Natural killer cell (primary cell): ENCODE results near the gene HORMAD2. TPM values are rescaled to one million over a fixed set of nuclear protein-coding genes. Genes with fewer than 3 reads are reported as not detected.
"Not testable (repeated sequence)": the region's sequence is repeated elsewhere in the genome, so short reads cannot be mapped to it uniquely, and the experiment has no call there.

Source experiments
- ATAC-seq, 3 donors: fragments of 150-1000 bp in 2 of 3; fragments of 200-7000 bp in 1 of 3; cut with Tn5 transposase; 1 replicate in 1 of 3; 2 replicates in 2 of 3; pipeline ENCODE4 v1.10.0; 2021; ENCODE audit warnings: mild to moderate bottlenecking in 2 of 3, moderate library complexity in 2 of 3
- DNase-seq, 2 donors: peaks; one replicate each; pipeline versions ENCODE4 v3.0.0 to v3.0.0-alpha.2; 2013 to 2021; ENCODE audit warnings: mixed read lengths in 1 of 2
- H3K27ac ChIP-seq: one replicate; pipeline ENCODE4 v1.5.1; 2013; ENCODE audit warnings: mild to moderate bottlenecking, low read length
- H3K27me3 ChIP-seq: one replicate; pipeline ENCODE4 v1.6.1; 2013; ENCODE audit warnings: low read length; ENCODE audit not compliant: control insufficient read depth, insufficient read depth
- H3K36me3 ChIP-seq: one replicate; pipeline ENCODE4 v1.6.1; 2013; ENCODE audit warnings: low read length; ENCODE audit not compliant: control insufficient read depth, insufficient read depth
- H3K4me1 ChIP-seq: one replicate; pipeline ENCODE4 v1.6.1; 2013; ENCODE audit warnings: low read length; ENCODE audit not compliant: control insufficient read depth, insufficient read depth
- H3K4me3 ChIP-seq: one replicate; pipeline ENCODE4 v1.5.1; 2013; ENCODE audit warnings: low read length
- H3K9me3 ChIP-seq: one replicate; pipeline ENCODE4 v1.6.1; 2013; ENCODE audit warnings: low read length; ENCODE audit not compliant: control insufficient read depth, insufficient read depth
- H3K27ac Mint-ChIP-seq, 2 donors: one replicate each; pipeline ENCODE4 v1.8.0; 2022; ENCODE audit warnings: mild to moderate bottlenecking in 2 of 2, mixed read lengths in 2 of 2, moderate library complexity in 1 of 2
- H3K27me3 Mint-ChIP-seq, 2 donors: one replicate each; pipeline ENCODE4 v1.8.0; 2022; ENCODE audit warnings: low read depth in 2 of 2, mixed read lengths in 2 of 2
- H3K36me3 Mint-ChIP-seq: one replicate; pipeline ENCODE4 v1.8.0; 2022; ENCODE audit warnings: mixed read lengths
- H3K4me1 Mint-ChIP-seq, 2 donors: one replicate each; pipeline ENCODE4 v1.8.0; 2022; ENCODE audit warnings: mixed read lengths in 2 of 2
- H3K4me3 Mint-ChIP-seq: one replicate; pipeline ENCODE4 v1.8.0; 2022; ENCODE audit warnings: mild to moderate bottlenecking, moderate library complexity, mixed read lengths
- H3K9me3 Mint-ChIP-seq, 2 donors: one replicate each; pipeline ENCODE4 v1.8.0; 2022; ENCODE audit warnings: mixed read lengths in 2 of 2
- WGBS: methylation state at CpG from one replicate; pipeline ENCODE4 v1.1.7; 2013; ENCODE audit warnings: missing lambda C conversion rate; ENCODE audit not compliant: insufficient coverage; 5-methylcytosine and 5-hydroxymethylcytosine counted together
- intact Hi-C: fragments of 100-400 bp; cut with micrococcal nuclease; formaldehyde crosslinking; loops from one replicate; pipeline ENCODE4 v1.14.2; 2022
- total RNA-seq, 4 donors: library from RNA; stranded (reverse); fragments of 120-200 nt in 1 of 4; gene quantifications; one replicate each; pipeline versions ENCODE4 v1.2.3 to v1.2.4, GENCODE V29; 2013 to 2022
- TF ChIP-seq, protein P1 (sequence below): fragments of 200-600 bp; IDR thresholded peaks from one replicate; pipeline ENCODE4 v1.8.0; 2022; ENCODE audit warnings: antibody characterized with exemption

The HORMAD2 gene
- total RNA-seq, 3 donors from 2014 or later (not counting 1 experiment from before 2014, with no cell fraction given), result not detected

DNA sequence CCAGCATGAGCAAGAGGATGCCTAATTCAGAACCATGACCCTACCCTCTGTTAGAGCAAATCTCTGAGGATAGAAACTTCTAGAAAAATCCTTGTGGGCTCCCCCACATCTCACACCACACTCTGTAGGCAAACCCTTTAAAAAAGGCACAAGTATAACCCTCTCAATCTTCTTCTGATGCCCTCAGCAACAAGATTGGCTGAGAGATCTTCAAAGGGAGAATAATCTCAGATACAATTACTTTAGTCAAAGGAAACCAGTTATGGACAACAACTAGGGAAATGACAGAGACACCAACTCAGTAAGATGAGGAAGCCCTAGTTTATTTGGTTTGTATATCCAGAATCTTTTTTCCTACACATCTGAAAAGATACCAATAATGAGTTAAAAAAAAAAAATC, 117.1 kb downstream of the HORMAD2 start:
- Histone ChIP-seq H3K36me3 (no peaks in the 10 kb centered on the region), H3K4me1 (peaks cover 30% of the 10 kb centered on the region), H3K27me3 (no peaks in the 10 kb centered on the region), H3K9me3 (no peaks in the 10 kb centered on the region), H3K27ac (peak overlapping the region; percentile 76), H3K4me3 (no peak overlapping the region)
- Mint-ChIP-seq H3K4me1 (peaks cover 39 to 52% of the 10 kb centered on the region in 2 donors), H3K4me3 (no peak overlapping the region), H3K9me3 (no peaks in the 10 kb centered on the region), H3K36me3 (no peaks in the 10 kb centered on the region), H3K27me3 (no peaks in the 10 kb centered on the region), H3K27ac (peak overlapping the region; percentile 85 to 88)
- ATAC-seq, result no peak
- intact Hi-C loops, result loop anchor here (2.0 to 5.0 kb wide), 4 partner anchors 15 to 240 kb away; no protein-coding TSS in a partner anchor
- TF ChIP-seq, protein P1, sequence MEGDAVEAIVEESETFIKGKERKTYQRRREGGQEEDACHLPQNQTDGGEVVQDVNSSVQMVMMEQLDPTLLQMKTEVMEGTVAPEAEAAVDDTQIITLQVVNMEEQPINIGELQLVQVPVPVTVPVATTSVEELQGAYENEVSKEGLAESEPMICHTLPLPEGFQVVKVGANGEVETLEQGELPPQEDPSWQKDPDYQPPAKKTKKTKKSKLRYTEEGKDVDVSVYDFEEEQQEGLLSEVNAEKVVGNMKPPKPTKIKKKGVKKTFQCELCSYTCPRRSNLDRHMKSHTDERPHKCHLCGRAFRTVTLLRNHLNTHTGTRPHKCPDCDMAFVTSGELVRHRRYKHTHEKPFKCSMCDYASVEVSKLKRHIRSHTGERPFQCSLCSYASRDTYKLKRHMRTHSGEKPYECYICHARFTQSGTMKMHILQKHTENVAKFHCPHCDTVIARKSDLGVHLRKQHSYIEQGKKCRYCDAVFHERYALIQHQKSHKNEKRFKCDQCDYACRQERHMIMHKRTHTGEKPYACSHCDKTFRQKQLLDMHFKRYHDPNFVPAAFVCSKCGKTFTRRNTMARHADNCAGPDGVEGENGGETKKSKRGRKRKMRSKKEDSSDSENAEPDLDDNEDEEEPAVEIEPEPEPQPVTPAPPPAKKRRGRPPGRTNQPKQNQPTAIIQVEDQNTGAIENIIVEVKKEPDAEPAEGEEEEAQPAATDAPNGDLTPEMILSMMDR, result no peak
- no peak for DNase-seq

DNA sequence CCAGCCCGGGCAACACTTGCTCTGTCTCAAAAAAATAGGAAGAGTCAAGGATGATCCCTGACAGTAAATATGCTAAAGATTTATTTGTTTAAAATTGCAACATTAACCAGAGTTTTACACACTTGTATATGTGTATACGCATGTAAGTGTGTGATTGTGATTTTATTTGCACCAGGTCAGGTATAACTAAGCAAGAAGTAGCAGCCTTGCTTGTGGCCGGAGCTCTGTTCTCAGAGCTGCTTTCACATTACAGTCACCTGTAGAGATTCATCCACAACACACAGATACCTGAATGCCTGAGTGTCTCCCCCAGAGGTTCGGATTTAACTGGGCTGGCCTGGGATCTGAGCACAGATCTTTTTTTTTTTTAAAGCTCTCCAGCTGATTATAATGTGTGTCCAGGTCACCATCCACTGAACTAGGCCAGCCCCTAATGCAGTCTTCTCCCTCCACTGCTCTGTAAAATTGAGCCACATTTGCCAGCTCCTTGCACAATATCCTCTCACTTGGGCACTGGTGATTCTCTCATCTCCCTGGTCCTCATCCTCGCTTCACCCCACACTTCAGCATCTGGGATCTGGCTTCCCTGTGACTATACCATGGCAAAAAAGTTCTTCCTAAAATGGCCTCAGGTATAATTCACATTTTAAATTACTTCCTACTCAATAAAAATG, 118.0 kb downstream of the HORMAD2 start:
- TF ChIP-seq, protein P1, result no peak
- no peaks in the 10 kb centered on the region for H3K9me3 Mint-ChIP-seq
- DNase-seq (peak in 1 of 2 donors; percentile 3), ATAC-seq (no peak)
- H3K4me3 Mint-ChIP-seq, result no peak overlapping the region
- H3K4me3 ChIP-seq, result no peak overlapping the region
- peaks cover 30 to 43% of the 10 kb centered on the region in 2 donors for H3K4me1 Mint-ChIP-seq
- H3K27ac Mint-ChIP-seq, result peak overlapping the region; percentile 41 to 78
- H3K27me3 Mint-ChIP-seq, result no peaks in the 10 kb centered on the region
- H3K4me1 ChIP-seq, result peaks cover 27% of the 10 kb centered on the region
- WGBS, result 97% methylated on average over 5 of the region's 5 CpGs
- no peaks in the 10 kb centered on the region for H3K9me3 ChIP-seq
- H3K27ac ChIP-seq, result no peak overlapping the region
- H3K36me3 ChIP-seq, result no peaks in the 10 kb centered on the region
- intact Hi-C loops, result loop anchor here (5.0 kb wide), 2 partner anchors 39 to 239 kb away; no protein-coding TSS in a partner anchor
- no peaks in the 10 kb centered on the region for H3K36me3 Mint-ChIP-seq
- H3K27me3 ChIP-seq, result no peaks in the 10 kb centered on the region

DNA sequence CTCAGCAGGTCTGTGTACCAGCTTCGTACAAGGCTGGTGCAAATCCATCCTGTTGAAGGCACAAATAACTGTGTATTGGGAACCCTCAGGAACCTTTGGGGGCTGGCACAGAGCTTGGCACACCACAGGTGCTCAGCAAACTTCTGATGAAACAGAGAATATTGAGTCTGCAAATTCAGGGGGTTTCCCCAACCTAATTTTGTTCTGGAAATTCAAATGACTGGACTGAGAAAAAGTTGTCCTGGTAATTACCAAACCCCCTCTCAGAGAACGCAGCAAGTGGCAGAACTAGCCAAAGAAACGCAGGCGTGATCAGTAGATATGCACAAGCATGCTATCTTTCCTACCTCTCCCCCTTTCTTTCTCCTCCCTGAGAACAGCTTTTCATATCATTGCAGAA, 118.7 kb downstream of the HORMAD2 start:
- Mint-ChIP-seq H3K9me3 (no peaks in the 10 kb centered on the region), H3K4me3 (no peak overlapping the region), H3K27ac (peak overlapping the region; percentile 41 to 78), H3K36me3 (no peaks in the 10 kb centered on the region), H3K27me3 (no peaks in the 10 kb centered on the region), H3K4me1 (peaks cover 25 to 37% of the 10 kb centered on the region in 2 donors)
- H3K27ac ChIP-seq, result no peak overlapping the region
- ATAC-seq, result no peak
- H3K36me3 ChIP-seq, result no peaks in the 10 kb centered on the region
- H3K9me3 ChIP-seq, result no peaks in the 10 kb centered on the region
- intact Hi-C loops, result loop anchor here (5.0 kb wide), 2 partner anchors 38 to 238 kb away; no protein-coding TSS in a partner anchor
- H3K27me3 ChIP-seq, result no peaks in the 10 kb centered on the region
- TF ChIP-seq, protein P1, result no peak
- peaks cover 21% of the 10 kb centered on the region for H3K4me1 ChIP-seq
- WGBS, result 64% methylated on average over 4 of the region's 4 CpGs
- DNase-seq, result no peak
- H3K4me3 ChIP-seq, result no peak overlapping the region

DNA sequence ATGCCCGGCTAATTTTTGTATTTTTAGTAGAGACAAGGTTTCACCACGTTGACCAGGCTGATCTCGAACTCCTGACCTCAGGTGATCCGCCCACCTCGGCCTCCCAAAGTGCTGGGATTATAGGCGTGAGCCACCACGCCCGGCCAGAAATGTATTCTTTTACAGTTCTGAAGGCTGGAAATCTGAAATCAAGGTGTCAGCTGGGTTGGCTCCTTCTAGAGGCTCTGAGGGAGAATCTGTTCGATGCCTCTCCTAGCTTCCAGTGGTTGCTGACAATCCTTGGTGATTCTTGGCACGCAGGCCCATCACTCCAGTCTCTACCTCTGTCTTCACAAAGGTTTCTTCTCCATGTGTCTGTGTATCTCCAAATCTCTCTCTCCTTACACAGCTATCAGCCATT, 120.6 kb downstream of the HORMAD2 start:
- ATAC-seq, DNase-seq, H3K36me3 ChIP-seq, H3K9me3 ChIP-seq, H3K36me3 Mint-ChIP-seq, intact Hi-C loops, H3K4me3 Mint-ChIP-seq, H3K4me3 ChIP-seq, H3K27me3 ChIP-seq, H3K27ac Mint-ChIP-seq, H3K27me3 Mint-ChIP-seq, H3K9me3 Mint-ChIP-seq, H3K27ac ChIP-seq: not testable (repeated sequence)
- H3K4me1 Mint-ChIP-seq, result peaks cover 17 to 23% of the 10 kb centered on the region in 2 donors
- H3K4me1 ChIP-seq, result peaks cover 14% of the 10 kb centered on the region
- WGBS, result 96% methylated on average over 10 of the region's 10 CpGs
